GM20000 (cell line): ENCODE results near the gene CEP128.

Experiments
- DNase-seq: peaks from one replicate; pipeline ENCODE4 v3.0.0; 2012; ENCODE audit warnings: low spot score
- CTCF ChIP-seq: IDR thresholded peaks from 2 replicates; pipeline ENCODE4 v1.5.1; 2012; ENCODE audit warnings: mild to moderate bottlenecking, control low read depth; ENCODE audit errors: extremely low read depth, missing control alignments

The CEP128 gene

GRCh38 chr14:80494769-80495168, 446.8 kb downstream of the CEP128 start:
- DNase-seq = no peak
- no peak for TF ChIP-seq CTCF

GRCh38 chr14:80493620-80494019, 447.9 kb downstream of the CEP128 start:
- no peak for DNase-seq
- TF ChIP-seq CTCF = no peak

- TF ChIP-seq CTCF = no peak
- DNase-seq = no peak
Observed at GRCh38 chr14:80491650-80492049, 449.9 kb downstream of the CEP128 start.

GRCh38 chr14:80491131-80491530, 450.4 kb downstream of the CEP128 start:
- TF ChIP-seq CTCF = no peak

GRCh38 chr14:80489513-80489912, 452.0 kb downstream of the CEP128 start:
- DNase-seq = no peak
- TF ChIP-seq CTCF = no peak

More at GRCh38 chr14:80491131-80491530, 450.4 kb downstream of the CEP128 start:
- DNase-seq = no peak

- DNase-seq = no peak
- TF ChIP-seq CTCF = no peak
Observed at GRCh38 chr14:80485764-80486163, 455.8 kb downstream of the CEP128 start.

- DNase-seq = no peak
- no peak for TF ChIP-seq CTCF
Observed at GRCh38 chr14:80483331-80483730, 458.2 kb downstream of the CEP128 start.
